ENCODE measurements around the gene FLYWCH2.
A peak's percentile ranks its signal among the peaks of the same experiment; 100 is the strongest.
"Not testable (repeated sequence)": the region's sequence is repeated elsewhere in the genome, so short reads cannot be mapped to it uniquely, and the experiment has no call there.

FLYWCH2 gene

DNA sequence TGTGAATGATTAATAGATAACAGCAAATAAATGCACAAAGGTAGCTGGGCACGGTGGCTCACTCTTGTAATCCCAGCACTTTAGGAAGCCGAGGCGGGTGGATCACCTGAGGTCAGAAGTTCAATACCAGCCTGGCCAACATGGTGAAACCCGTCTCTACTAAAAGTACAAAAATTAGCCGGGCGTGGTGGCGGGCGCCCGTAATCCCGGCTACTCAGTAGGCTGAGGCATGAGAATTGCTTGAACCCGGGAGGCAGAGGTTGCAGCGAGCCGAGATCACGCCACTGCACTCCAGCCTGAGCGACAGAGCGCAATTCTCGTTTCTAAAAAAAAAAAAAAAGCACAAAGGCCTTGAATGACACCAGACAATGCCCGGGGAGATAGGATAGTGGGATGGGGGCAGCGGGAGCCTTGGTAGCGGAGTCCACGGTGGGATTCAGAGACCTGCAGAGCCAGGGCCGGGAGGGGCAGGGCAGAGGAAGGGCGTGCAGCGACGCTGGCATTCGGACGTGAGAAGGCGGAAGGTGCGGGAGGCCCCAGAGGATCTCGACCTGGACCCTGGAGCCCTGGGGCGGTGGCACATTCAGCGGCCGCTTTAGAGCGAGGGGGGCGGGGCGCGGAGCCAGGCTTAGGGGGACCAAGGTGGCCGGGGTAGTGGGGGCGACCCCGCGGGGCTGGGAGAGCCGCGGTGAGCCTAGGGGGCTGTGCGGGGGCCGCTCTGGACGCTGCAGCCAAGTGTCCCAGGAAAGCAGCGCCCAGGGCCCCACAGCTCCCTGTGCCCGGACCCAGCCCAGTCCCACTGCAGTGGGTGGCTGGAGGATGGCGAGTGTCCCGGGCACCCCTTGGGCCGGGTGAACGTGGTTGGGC is 999 bp upstream of the FLYWCH2 start:
- DNase-seq (ENCODE audit: low spot score), result no peak

DNA sequence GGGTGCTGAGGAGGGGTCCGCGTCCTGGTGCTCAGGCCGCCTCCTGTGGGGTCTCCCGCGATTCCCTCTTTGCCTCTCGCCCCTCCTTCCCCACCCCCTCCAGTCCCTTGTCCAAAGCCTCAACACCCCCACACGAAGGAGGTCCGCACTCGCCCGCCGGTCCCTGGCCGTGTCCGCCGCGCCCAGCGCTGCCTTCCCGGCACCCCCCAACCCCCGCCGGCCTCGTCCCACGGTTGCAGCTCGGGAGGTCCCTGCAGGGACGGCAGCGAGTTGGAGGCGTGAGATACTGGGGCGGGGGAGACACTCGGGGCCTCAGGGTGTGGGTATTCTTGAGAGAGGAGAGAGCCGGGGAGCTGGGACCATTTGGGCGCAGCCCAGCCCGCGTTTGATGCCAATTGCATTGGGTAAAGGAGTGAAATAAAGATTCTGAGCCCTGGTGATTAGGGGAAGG is 468 bp downstream of the FLYWCH2 start:
- peak; percentile 40 for DNase-seq (ENCODE audit: low spot score)

DNA sequence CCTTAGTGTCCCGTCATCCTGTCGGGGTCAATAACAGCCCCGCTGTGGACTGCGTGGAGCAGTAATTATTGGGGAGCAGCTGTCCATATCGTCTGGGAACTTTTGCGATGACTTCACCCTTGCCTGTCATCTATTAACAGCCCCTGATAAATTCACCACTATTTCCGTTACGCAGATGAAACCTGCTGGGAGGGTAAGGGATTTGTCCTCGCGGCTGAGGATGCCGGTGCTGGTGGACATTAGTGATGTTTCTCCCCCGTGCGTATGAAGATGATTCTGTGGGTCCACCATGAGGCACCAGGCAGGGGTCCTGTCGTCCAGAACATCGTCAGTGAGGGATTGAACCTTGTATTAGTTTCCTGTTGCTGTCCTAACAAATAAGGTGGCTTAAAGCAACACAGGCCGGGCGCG is 1.0 kb downstream of the FLYWCH2 start:
- no peak for DNase-seq (ENCODE audit: low spot score)

DNA sequence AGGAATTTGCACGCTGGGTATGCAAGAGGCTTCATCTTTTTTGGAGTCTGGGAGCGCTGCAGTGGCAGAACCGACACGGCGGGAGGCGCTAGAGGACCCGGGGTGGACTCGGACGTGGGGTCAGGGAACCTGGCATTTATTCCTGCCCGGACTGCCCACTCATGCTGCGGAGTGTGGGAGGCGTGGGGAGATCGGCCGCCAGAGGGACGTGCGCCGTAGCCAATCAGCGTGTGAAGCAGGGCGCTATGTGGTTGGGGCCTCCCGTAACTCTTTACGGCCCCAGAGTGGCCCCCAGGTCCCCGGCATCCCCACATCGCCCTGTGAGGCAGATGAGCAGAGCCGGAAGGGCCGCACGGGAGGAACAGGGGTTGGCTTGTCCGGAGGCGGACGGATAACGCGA is 11.2 kb downstream of the FLYWCH2 start:
- no peak for DNase-seq (ENCODE audit: low spot score)

DNA sequence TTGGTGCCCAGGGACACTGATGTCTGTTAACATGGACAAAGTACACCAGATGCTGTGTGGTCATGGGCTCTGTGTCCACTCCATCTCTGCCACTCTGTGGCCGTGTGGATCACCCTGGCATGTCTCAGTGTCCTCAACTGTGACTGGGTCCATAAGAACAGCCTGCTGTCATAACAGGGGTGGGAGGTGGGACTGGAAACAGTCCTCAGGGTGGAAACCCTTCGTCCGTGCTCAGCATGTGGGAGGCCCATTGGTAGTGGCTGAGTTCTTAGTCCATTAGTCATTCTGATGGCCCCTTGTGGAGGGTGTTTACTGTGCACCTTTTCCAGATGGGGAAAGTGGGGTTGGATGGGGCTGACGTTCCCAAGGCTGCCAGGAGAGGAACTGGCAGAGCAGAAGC is 12.8 kb downstream of the FLYWCH2 start:
- no peak for DNase-seq (ENCODE audit: low spot score)

DNA sequence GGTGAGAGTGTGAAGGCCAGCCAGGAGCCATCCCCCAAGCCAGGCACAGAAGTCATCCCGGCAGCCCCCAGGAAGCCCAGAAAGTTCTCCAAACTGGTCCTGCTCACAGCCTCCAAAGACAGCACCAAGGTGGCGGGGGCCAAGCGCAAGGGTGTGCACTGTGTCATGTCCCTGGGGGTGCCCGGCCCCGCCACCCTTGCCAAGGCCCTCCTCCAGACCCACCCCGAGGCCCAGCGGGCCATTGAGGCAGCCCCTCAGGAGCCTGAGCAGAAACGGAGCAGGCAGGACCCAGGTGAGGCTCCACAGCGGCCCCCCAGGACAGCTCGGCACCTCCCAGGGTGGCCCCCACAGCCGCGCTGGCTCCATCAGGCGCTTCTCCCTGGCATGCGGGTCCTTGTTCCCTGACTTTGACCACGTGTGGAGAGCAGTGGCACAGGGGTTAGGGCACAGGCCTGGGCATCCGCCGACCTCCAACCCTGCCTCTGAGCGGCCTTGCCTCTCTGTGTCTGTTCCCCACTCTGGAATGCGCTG is 13.5 kb downstream of the FLYWCH2 start:
- DNase-seq (ENCODE audit: low spot score), result no peak

DNA sequence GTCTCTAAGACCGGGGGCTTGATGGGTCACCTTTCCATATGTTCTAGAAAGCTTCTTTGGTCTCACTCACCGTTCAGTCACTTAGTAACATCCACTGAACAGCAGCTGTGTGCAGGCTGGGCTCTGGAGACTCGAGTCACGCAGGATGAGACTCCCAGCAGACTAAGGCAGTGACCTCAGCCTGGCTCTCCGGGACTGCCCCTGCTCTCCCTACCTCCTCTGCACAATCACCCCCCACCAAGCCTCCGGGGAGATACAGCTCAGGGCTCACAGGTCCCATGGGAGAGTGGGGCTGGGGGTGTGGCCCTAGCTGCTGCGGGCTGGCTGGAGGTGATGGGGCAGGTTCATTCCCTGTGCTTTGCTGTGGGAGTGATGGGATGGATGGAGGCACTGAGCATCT is 14.1 kb downstream of the FLYWCH2 start:
- no peak for DNase-seq (ENCODE audit: low spot score)

DNA sequence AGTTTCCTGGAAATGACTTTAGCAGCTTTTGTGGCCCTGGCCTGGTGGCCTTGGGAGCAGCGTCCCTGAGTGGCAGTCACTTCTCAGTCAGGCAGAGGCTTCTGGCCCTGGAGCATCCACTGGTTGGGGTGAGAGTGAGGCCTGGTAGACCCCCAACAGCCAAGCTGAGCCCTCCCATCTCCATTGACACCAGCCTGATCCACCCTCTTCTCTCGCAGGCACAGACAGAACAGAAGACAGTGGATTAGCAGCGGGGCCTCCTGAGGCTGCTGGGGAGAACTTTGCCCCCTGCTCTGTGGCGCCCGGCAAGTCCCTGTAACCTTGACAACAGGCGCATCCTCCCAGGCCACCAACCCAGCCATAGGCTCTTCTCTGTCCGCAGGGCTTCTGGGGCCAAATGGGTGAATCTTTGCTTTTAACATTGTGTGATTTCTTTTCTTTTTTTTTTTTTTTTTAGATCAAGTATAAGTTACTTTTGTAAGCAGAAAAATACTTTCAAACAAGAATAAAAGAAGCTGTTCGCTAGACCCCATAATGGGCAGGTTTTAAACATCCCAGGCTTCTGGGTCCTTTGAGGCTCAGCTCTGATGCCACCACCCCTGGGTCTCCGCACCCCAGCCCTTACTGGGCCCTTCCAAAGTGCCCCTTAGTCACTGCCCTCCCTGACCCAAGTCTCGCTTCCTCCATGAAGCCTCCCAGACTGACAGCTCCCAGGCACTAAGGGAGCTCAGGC is 16.0 kb downstream of the FLYWCH2 start:
- DNase-seq (ENCODE audit: low spot score), result no peak

DNA sequence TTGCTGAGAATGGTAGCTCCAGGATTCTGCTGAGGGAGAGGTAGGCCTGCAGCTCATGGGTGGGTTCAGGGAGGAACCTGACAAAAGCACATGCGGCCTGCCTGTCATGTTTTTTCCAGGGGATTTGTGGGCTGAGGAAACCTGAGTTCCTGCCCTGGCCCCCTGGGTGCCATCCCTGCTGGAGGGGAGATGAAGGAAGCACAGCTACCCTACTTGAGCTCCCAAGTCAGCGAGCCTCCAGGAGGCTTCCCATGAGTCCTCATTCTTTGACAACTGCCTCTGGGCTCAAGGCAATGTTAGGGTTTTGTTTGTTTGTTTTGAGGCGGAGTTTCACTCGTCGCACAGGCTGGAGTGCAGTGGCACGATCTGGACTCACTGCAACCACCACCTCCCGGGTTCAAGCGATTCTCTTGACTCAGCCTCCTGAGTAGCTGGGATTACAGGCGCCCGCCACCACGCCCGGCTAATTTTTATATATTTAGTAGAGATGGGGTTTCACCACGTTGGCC is 16.6 kb downstream of the FLYWCH2 start:
- DNase-seq (ENCODE audit: low spot score), result no peak

DNA sequence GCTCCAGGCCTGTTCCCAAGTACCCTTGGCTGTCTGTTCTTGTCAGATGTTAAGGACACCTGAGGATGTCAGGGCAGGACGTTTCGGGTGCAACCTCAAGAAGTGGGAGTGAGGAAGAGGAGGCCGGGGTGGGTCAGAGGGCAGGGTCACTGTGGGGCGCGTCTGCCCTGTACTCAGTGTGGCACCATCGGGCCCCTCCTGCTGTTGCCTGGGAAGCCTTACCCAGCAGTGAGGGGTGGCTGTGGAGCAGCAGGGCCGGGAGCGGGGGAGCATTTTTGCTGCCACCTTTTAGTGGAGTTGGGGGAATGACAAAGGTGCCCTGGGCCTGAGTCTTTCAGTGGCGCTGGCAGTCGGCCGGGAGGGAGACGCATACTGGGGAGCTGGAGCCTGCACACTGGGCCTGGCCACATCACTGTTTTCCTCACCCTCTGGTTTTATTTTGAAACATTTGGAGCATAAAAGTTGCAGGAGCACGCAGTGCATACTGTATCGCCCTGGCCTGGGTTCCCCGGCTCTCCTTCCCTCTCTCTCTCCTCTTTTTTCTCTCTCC is 17.6 kb downstream of the FLYWCH2 start:
- no peak for DNase-seq (ENCODE audit: low spot score)

DNA sequence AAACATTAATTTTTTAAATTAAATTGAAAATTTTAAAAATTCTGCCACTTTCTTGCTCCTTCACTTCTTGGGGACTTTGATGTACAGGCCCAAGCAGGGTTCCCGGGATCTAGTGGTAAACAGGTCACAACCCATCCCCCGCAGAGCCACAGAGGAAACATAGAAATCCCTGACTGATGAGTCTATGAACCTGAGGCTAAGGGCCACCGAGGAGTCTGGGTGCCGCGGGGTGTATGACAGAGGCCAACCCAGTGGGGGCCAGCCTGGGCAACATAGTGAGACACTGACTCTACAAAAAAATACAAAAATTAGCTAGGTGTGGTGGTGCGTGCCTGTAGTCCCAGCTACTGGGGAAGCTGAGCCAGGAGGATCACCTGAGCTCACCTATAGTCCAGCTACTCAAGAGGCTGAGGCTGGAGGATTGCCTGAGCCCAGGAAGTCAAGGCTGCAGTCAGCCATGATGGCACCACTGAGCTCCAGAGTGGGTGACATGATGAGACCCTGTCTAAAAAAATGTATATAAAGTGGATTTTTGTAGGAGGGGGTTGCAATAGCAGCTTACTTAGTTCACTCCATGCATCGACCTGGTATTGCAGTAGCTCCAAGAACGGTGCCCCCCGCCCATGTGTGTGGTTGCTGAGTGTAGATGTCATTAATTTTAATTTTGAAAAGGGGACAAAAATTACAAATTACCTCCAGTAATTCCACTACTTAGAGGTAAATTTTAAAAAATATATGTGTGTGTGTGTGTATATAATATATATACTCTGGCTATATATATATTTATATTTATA is 19.5 kb downstream of the FLYWCH2 start:
- DNase-seq (ENCODE audit: low spot score), result no peak

DNA sequence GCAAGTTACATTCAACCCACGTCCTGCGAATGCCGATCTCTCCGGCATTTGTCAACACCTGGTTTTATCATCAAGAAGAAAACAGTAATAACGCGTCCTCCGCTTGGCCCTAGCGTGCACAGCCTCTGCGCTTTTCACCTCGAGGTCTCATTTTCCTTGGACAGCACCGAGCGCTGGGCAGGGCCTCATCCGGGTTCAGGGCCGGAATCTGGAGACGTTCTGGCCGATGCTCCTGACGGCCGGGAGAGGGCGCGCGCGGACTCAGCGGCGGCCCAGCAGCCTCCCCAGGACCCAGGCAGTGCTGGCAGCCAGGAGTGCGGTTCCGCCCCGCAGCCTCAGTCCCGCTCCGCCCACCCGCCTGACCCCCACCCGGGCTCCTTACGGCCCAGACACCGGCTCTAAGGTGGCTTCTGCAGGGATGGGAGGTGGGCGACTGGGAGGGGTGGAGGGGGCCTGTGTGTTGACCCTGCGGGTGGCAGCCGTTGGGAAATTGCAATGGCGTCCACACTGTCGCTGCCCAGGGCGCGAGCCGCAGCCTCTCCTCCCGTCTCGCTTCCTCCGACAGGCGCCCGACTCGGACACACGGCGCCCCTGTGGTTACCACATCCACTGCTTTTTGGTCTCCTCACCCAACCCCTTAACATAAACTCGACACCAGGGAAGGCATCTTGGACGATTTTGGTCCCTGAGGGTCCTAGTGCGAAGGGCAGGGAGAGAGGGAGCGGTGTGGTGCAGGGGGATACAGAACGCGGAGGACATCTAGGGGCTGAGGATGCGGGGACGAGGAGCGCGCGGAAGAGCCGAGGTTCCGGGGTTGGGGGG is 21.3 kb downstream of the FLYWCH2 start:
- DNase-seq (ENCODE audit: low spot score), result peak; percentile 91

DNA sequence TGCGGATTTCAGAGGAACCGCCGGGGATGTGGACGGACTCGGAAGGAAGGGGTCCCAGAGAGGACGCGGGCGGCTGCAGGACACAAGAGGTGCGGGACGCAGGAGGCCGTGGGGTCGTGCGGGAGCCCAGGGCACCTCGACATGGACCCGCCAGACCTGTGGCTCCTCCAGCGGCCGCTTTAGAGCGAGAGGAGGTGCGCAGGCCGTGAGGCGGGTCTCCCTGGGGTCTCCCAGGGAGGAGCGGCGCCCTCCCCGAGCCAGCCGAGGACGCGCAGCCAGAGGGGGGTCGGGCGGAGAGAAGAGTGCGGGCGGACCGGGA is 21.9 kb downstream of the FLYWCH2 start:
- no peak for DNase-seq (ENCODE audit: low spot score)

DNA sequence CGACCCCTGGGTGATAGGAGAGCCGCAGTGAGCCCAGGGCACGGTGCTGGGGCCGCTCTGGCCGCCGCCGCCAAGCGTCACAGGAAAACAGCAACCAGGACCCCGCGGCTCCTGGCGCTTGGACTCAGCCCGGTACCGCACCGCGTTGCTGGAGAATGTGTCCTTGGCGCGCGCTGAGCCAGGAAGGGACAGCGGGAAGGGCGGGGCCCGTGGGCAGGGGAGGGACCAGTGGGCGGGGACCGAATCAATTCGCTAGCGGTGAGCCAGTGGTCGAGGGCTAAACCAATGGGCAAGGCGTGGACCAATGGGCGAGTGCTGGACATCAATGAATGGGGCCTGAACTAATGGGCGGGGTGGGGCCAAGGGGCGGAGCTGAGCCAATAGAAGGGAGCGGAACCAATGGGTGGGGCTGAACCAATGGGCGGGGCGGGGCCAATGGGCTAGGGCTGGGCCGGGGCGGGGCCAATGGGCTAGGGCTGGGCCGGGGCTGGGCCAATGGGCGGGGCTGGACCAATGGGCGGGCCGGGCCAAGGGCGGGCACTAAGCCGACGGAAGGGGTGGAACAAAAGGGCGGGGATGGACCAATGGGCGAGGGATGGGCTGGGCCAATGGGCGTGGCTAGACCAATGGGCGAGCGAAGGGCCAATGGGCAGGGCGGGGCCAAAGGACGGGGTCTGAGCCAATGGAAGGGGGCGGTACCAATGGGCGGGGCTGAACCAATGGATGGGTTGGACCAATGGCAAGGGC is 22.4 kb downstream of the FLYWCH2 start:
- peak; percentile 99 for DNase-seq (ENCODE audit: low spot score)

DNA sequence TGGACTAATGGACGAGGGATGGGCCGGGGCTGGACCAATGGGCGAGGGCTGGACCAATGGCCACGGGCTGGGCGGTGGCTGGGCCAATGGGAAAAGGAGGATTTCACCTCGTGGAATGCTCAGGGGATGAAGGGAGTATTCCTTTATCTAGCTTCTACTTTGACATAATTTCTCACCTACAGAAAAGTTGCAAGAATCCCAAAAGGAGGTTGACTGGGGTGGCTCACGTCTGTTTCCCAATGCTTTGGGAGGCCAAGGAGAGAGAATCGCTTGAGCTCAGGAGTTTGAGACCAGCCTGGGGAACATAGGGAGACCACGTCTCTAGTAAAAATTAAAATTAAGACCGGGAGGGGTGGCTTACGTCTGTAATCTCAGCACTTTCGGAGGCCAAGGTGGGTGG is 23.0 kb downstream of the FLYWCH2 start:
- DNase-seq (ENCODE audit: low spot score), result no peak

DNA sequence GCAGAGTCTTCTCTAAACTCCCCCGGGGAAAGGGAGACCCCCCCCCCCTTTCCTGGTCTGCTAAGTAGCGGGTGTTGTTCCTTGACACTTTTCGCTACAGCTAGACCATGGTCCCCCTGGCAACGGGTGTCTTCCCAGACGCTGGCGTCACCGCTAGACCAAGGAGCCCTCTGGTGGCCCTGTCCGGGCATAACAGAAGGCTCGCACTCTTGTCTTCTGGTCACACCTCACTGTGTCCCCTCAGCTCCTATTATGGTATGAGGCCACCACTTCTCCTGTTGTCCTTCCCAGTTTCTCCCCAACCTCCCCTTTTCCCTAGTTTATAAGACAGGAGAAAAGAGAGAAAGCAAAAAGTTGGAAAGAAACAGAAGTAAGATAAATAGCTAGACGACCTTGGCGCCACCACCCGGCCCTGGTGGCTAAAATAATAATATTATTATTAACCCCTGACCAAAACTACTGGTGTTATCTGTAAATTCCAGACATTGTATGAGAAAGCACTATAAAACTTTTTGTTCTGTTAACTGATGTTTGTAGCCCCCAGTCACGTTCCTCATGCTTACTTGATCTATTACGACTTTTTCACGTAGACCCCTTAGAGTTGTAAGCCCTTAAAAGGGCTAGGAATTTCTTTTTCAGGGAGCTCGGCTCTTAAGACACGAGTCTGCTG is 24.2 kb downstream of the FLYWCH2 start:
- DNase-seq (ENCODE audit: low spot score), result not testable (repeated sequence)

DNA sequence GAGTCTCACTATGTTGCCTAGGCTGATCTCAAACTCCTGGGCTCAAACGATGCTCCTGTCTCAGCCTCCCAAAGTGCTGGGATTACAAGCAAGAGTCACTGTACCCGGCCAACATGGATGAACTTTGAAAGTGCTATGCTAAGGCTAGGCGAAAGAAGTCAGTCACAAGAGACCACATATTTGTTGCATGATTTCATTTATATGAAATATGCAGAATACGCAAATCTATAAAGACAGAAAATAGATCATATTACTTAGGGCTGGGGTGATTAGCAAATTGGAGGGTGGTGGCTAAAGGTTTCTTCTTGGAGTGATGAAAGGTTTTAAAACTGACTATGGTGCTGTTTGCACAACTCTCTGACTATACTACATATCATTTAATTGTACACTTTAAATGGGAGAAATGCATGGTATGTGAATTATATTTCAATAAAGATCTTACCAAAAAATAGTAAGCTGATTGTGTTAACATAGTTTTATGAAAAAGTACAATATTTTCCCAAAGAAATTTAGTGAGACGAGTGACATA is 27.5 kb downstream of the FLYWCH2 start:
- no peak for DNase-seq (ENCODE audit: low spot score)

DNA sequence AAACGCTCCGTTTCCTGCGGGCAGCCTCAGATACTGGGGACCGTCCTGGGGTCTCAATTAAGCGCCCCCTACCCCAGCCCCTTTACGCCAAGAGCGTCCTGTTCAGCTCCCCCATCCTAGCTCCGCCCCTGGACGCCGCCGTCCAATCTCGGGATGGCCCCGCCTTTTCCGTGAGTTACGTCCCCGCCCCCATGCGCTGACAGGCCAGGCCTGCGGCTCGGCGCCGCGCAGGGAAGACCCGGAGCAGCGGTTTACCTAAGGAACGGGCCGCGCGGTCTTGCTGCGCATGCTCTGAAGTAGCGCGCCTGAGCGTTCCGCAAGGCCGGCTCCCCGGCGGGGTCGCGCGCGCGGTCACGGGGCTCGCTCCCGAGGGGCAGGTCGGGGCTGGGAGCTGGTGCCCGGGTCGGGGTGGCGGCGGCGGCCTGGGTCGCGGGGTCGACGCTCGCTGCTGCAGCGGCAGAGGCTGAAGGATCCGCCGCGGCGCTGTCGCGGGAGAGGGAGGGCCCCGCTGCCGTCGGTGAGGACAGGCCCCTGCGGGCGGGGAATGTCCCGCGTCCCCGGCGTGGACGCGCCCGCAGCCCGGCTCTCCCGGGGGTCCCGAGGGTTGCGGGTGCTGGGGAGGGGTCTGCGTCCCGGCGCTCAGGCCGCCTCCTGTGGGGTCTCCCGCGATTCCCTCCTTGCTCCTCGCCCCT is 28.8 kb downstream of the FLYWCH2 start, which contains the start of gene FLYWCH1:
Gene FLYWCH1 (plus strand): TSS at position 294 of the 692 bp plus-strand sequence. CDS start 17,755 bp downstream, outside the sequence.
- DNase-seq (ENCODE audit: low spot score), result peak; percentile 98
